GM18909 (cell line): ENCODE measurements around the gene TBC1D25.
"Not testable (repeated sequence)": the region's sequence is repeated elsewhere in the genome, so short reads cannot be mapped to it uniquely, and the experiment has no call there.

Experiments
- ATAC-seq: cut with Tn5 transposase; IDR thresholded peaks from one replicate; pipeline ENCODE4 v1.9.1; 2021; ENCODE audit warnings: mild to moderate bottlenecking; ENCODE audit not compliant: unreplicated experiment, poor library complexity

Gene TBC1D25

GRCh38 chrX:48515842-48516241 is 23.7 kb upstream of the TBC1D25 start:
- ATAC-seq = no peak

GRCh38 chrX:48516285-48516684 is 23.2 kb upstream of the TBC1D25 start:
- no peak for ATAC-seq

- no peak for ATAC-seq
Observed at GRCh38 chrX:48516987-48517386, 22.5 kb upstream of the TBC1D25 start.

- not testable (repeated sequence) for ATAC-seq
Observed at GRCh38 chrX:48519481-48519880, 20.0 kb upstream of the TBC1D25 start.

- ATAC-seq = no peak
Observed at GRCh38 chrX:48520455-48520854, 19.1 kb upstream of the TBC1D25 start.

GRCh38 chrX:48520976-48521352 is 18.6 kb upstream of the TBC1D25 start:
- ATAC-seq = no peak

- ATAC-seq = peak; percentile 97
Observed at GRCh38 chrX:48521353-48522243, 17.9 kb upstream of the TBC1D25 start, which contains the start of gene EBP. TSS of gene EBP (plus strand) at chrX:48521808. CDS start at chrX:48523772, 1,964 bp downstream.

- ATAC-seq = no peak
Observed at GRCh38 chrX:48522291-48522690, 17.2 kb upstream of the TBC1D25 start.

GRCh38 chrX:48523682-48524081 is 15.8 kb upstream of the TBC1D25 start:
- ATAC-seq = no peak

GRCh38 chrX:48525853-48526252 is 13.7 kb upstream of the TBC1D25 start:
- ATAC-seq = not testable (repeated sequence)

GRCh38 chrX:48530736-48531135 is 8.8 kb upstream of the TBC1D25 start:
- ATAC-seq = no peak

GRCh38 chrX:48531358-48531959 is 8.1 kb upstream of the TBC1D25 start:
- no peak for ATAC-seq

- no peak for ATAC-seq
Observed at GRCh38 chrX:48532161-48532560, 7.4 kb upstream of the TBC1D25 start.

- ATAC-seq = no peak
Observed at GRCh38 chrX:48533165-48533564, 6.3 kb upstream of the TBC1D25 start.

- ATAC-seq = no peak
Observed at GRCh38 chrX:48538641-48539344, 721 bp upstream of the TBC1D25 start.

- ATAC-seq = peak; percentile 32
Observed at GRCh38 chrX:48540028-48540375, 488 bp downstream of the TBC1D25 start.

- no peak for ATAC-seq
Observed at GRCh38 chrX:48540480-48540879, 966 bp downstream of the TBC1D25 start.

GRCh38 chrX:48541140-48541814 is 1.8 kb downstream of the TBC1D25 start:
- no peak for ATAC-seq

- no peak for ATAC-seq
Observed at GRCh38 chrX:48548871-48549270, 9.4 kb downstream of the TBC1D25 start.

- ATAC-seq = not testable (repeated sequence)
Observed at GRCh38 chrX:48555731-48556325, 16.3 kb downstream of the TBC1D25 start.
